Placental epithelial cell (primary cell): ENCODE results near the gene CCNG2. TPM values are rescaled to one million over a fixed set of nuclear protein-coding genes. Genes with fewer than 3 reads are reported as not detected.

Source experiments
- small RNA-seq: library from RNA; depleted of rRNA; stranded (forward); fragments of <200 nt; gene quantifications from one replicate; pipeline ENCODE3, GENCODE V24; 2012
- total RNA-seq: library from RNA; depleted of rRNA; stranded (reverse); fragments of >200 nt; gene quantifications from 2 replicates; pipeline ENCODE4 v1.2.3, GENCODE V29; 2012

CCNG2 gene, protein sequence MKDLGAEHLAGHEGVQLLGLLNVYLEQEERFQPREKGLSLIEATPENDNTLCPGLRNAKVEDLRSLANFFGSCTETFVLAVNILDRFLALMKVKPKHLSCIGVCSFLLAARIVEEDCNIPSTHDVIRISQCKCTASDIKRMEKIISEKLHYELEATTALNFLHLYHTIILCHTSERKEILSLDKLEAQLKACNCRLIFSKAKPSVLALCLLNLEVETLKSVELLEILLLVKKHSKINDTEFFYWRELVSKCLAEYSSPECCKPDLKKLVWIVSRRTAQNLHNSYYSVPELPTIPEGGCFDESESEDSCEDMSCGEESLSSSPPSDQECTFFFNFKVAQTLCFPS
- total RNA-seq, result 50.3 and 118 TPM in 2 replicates

DNA sequence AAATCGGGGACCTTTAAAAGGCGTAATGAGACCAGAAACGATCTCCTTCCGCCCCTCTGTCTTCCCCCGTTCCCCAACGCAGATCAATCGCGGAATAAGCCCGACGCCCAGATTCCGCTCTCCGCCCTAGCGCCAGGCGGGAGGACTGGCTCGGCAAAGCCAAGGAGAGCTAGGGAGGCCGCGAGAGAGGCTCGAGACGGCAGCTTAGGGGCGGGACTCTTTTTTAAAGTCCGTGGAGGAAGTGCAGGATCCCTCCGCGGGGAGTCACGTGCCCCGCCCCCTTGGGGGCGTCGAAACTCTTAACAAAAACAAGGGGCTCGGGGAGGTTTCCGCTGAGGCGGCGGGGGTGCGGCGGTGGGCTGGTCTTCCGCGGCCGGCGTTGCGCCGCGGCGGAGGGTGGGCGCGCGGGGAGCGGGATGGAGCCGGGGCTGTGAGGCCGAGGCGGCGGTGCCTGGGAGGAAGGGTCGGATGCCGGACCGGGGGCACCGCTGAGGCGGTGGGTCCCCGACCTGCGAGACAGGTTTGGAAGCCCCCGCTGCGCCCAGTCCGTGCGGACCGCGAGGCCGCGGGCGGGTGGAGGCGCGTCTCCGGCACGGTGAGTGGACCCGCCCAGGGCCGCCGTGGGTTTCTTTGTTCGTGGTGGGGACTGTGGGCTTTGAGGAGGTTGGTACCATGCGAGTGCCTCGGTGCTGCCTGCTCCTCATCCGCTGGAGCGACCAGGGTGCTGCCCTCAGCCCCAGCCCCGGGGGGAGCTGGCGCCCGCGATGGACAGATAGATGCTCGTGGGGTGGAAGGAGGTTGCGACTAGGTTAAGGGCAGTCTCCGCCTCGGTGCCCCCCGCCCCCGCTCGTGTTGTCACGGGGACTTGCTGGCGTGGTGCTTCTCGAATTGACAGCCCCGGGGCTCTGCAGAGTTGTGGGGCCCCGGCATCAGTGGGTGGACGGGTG, at the start of gene CCNG2:
TSS of gene CCNG2 (plus strand) at position 296 of the 947 bp plus-strand sequence. CDS start 1,326 bp downstream, outside the sequence.

Small RNAs within 50 kb of the gene (small RNA-seq; reads per million reads assigned to genes)
- not detected for gene RNU6-1187P

Other genes with a start within 250 kb of the CCNG2 start
- 302 and 394 TPM in 2 replicates for gene SEPTIN11, start 207.5 kb upstream of the CCNG2 start, total RNA-seq
- gene CCNI, start 81.2 kb upstream of the CCNG2 start, total RNA-seq, result 183 and 190 TPM in 2 replicates